HFFc6 (cell line): ENCODE results near the gene GALR2. TPM values are rescaled to one million over a fixed set of nuclear protein-coding genes. Genes with fewer than 3 reads are reported as not detected.

ENCODE experiments used
- DNase-seq: peaks from one replicate; pipeline ENCODE4 v3.0.0-alpha.2; 2018
- H3K27ac Mint-ChIP-seq: 2 replicates; pipeline ENCODE4 v1.8.0; 2020; ENCODE audit warnings: mild to moderate bottlenecking, mixed read lengths
- H3K27me3 Mint-ChIP-seq: 2 replicates; pipeline ENCODE4 v1.8.0; 2021; ENCODE audit warnings: mild to moderate bottlenecking, moderate library complexity, mixed read lengths; ENCODE audit not compliant: insufficient read depth
- H3K36me3 Mint-ChIP-seq: 2 replicates; pipeline ENCODE4 v1.8.0; 2021; ENCODE audit warnings: low read depth, mixed read lengths
- H3K4me1 Mint-ChIP-seq: 2 replicates; pipeline ENCODE4 v1.8.0; 2020; ENCODE audit warnings: low read depth, mixed read lengths
- H3K4me3 Mint-ChIP-seq: 2 replicates; pipeline ENCODE4 v1.8.0; 2020; ENCODE audit warnings: mild to moderate bottlenecking, moderate library complexity, mixed read lengths
- H3K9me3 Mint-ChIP-seq: 2 replicates; pipeline ENCODE4 v1.8.0; 2020; ENCODE audit warnings: mild to moderate bottlenecking, mixed read lengths
- total RNA-seq, 6 experiments: library from RNA; stranded (reverse); fragmentation: NEBNext Ultra II Directional; extraction: Animal tissue kit (Norgen Biotek cat#: 25700); gene quantifications; 2 replicates in 1 of 6; 3 replicates in 5 of 6; pipeline ENCODE4 v1.2.3, GENCODE V29; 2021
- TF ChIP-seq, protein P1 (sequence below): fragments of 200-600 bp; sonication (generic); IDR thresholded peaks from 2 replicates; pipeline ENCODE4 v1.5.0; 2021; ENCODE audit warnings: antibody characterized with exemption, mild to moderate bottlenecking

The GALR2 gene
- total RNA-seq, 6 experiments from 2014 or later, result 0.14 to 0.33 (median 0.15) TPM; not detected in 1

DNA sequence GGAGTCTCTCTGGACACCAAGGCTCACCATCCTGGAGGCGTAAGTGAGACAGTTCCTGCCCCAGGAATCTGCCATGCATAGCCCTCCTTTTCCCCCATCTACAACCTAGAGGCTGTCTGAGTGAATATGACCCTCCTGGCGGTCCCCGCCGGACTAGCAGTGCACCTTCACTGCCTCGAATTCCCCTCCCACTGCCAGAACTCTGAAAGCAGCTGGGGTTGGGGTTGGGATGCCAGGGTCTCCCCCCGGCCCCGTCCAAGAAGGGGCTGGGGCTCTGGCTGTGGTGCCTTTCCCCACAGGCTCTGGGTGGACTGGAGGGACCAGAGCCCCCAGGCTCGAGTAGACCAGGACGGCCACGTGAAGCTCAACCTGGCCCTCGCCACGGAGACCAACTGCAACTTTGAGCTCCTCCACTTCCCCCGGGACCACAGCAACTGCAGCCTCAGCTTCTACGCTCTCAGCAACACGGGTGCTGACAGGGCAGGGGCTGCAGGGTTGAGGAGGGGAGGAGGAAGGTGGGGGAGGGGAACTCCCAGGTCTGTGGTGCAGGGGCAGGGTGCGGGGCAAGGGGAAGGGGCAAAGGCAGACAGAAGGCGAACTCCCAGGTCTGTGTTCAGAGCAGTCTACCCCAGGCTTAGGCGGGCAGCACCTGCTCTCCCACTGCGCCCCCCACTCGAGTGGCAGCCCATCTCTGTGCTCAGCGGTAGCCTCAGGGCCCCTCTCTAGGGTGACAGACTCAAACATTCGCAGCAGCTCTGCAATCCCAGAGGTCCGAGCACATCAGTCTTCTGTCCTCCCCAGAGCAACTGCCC is 5.6 kb downstream of the GALR2 start:
- Mint-ChIP-seq H3K9me3 (no peaks in the 10 kb centered on the region), H3K27me3 (peaks cover 56% of the 10 kb centered on the region), H3K36me3 (0 out of 2 replicates have a peak, but pooled peaks cover 6% of the 10 kb centered on the region), H3K4me3 (no peak overlapping the region), H3K27ac (no peak overlapping the region), H3K4me1 (peaks cover 3% of the 10 kb centered on the region)
- DNase-seq, result no peak
- TF ChIP-seq, protein P1, sequence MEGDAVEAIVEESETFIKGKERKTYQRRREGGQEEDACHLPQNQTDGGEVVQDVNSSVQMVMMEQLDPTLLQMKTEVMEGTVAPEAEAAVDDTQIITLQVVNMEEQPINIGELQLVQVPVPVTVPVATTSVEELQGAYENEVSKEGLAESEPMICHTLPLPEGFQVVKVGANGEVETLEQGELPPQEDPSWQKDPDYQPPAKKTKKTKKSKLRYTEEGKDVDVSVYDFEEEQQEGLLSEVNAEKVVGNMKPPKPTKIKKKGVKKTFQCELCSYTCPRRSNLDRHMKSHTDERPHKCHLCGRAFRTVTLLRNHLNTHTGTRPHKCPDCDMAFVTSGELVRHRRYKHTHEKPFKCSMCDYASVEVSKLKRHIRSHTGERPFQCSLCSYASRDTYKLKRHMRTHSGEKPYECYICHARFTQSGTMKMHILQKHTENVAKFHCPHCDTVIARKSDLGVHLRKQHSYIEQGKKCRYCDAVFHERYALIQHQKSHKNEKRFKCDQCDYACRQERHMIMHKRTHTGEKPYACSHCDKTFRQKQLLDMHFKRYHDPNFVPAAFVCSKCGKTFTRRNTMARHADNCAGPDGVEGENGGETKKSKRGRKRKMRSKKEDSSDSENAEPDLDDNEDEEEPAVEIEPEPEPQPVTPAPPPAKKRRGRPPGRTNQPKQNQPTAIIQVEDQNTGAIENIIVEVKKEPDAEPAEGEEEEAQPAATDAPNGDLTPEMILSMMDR, result no peak; the same call in 1 of the 2 replicates

DNA sequence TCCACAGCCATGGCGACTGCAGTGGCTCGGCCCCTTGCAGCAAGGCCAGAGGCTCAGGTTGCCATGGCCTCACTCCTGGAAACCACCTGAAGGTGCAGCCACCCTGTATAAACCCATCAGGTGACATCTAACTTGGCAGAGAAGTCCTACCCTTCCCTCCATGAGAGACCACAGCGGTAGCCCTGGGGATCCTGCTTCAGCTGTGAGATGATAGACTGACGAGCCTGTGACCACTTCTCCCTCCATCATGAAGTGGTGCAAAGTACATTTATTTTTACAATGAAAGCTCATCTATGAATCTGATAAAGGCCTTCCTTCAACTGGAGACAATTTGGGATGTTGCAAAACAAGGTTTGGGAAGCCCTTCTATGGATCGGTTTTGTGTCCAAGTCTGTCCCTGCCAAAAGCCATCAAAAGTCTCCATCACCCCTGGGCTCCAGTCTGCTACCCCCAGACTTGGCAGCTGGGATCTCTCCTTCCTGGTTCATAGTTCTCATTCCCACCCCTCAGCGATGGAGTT is 6.2 kb downstream of the GALR2 start:
- TF ChIP-seq, protein P1, result no peak
- 0 out of 2 replicates have a peak, but pooled peaks cover 6% of the 10 kb centered on the region for H3K36me3 Mint-ChIP-seq

DNA sequence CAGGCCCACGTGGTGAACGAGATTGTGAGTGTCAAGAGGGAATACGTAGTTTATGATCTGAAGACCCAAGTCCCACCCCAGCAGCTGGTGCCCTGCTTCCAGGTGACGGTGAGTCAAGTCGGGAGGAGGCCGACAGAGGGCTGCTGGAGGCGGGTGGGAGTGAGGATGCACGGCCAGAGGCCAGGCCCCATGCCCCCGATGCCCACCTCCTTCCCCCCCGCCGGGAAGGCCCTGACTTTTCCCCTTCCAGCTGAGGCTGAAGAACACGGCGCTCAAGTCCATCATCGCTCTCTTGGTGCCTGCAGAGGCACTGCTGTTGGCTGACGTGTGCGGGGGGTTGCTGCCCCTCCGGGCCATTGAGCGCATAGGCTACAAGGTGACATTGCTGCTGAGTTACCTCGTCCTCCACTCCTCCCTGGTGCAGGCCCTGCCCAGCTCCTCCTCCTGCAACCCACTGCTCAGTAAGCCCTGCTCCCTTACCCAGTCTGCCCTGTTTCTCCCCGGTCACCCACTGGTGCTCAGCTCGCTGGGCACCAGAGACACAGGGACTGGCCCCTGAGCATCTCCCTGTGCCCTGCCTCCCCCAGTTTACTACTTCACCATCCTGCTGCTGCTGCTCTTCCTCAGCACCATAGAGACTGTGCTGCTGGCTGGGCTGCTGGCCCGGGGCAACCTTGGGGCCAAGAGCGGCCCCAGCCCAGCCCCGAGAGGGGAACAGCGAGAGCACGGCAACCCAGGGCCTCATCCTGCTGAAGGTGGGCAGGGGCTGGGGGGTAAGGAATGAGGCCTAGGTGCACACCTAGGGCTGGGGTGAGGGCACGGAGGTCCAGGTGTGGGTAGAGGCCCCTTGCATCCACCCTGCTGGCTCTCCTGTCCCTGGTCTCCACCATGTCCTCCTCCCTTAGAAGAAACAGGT is 7.0 kb downstream of the GALR2 start:
- H3K27me3 Mint-ChIP-seq, result peaks cover 44% of the 10 kb centered on the region
- 0 out of 2 replicates have a peak, but pooled peaks cover 6% of the 10 kb centered on the region for H3K36me3 Mint-ChIP-seq
- H3K27ac Mint-ChIP-seq, result no peak overlapping the region
- no peaks in the 10 kb centered on the region for H3K9me3 Mint-ChIP-seq
- no peak overlapping the region for H3K4me3 Mint-ChIP-seq
- DNase-seq, result no peak
- no peaks in the 10 kb centered on the region; the same call in 1 of the 2 replicates for H3K4me1 Mint-ChIP-seq
- TF ChIP-seq, protein P1, result no peak

More for the DNA sequence above, 6.2 kb downstream of the GALR2 start:
- Mint-ChIP-seq H3K27ac (no peak overlapping the region), H3K4me1 (no peaks in the 10 kb centered on the region; the same call in 1 of the 2 replicates), H3K27me3 (peaks cover 50% of the 10 kb centered on the region), H3K9me3 (no peaks in the 10 kb centered on the region), H3K4me3 (no peak overlapping the region)
- no peak for DNase-seq

DNA sequence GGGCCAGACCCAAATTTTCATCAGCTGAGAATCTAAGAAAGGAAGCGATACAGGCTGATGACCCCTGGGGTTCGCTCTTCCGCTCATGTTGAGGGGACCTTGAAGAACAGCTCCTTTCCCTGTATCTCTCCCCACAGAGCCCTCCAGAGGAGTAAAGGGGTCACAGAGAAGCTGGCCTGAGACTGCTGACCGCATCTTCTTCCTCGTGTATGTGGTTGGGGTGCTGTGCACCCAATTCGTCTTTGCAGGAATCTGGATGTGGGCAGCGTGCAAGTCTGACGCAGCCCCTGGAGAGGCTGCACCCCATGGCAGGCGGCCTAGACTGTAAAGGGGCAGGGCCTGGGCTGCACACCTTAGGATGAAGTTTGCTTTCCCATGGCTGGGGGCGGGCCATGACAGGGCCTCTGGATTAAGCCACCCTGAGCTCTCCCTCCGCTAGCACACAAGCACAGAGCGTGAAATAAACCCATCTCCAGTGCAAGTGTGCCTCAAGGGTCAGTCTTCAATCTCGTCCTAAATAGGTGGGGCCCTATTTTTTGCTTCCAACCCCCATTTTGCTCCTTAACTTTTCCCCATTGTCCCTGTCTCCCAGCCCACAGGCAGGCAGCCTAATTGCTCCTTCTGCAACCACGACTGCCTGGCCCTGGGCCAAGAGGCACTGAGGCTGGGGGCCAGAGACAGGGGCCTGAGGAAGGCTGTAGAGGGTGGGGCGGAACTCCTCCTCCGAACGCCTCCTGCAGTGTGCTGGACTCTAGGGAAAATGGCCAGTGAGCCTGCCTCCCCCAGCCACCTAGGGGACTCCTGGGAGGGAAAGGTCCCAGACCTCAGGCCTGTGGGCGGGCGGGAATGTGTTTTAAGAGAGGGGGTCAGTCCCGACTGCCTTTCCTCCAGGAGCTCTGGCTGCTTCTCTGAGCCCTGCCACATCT is 8.0 kb downstream of the GALR2 start:
- TF ChIP-seq, protein P1, result no peak
- Mint-ChIP-seq H3K36me3 (0 out of 2 replicates have a peak, but pooled peaks cover 6% of the 10 kb centered on the region), H3K27me3 (peaks cover 36% of the 10 kb centered on the region)

More for the DNA sequence above, 8.0 kb downstream of the GALR2 start:
- no peak overlapping the region for H3K4me3 Mint-ChIP-seq
- no peaks in the 10 kb centered on the region for H3K4me1 Mint-ChIP-seq
- no peak for DNase-seq
- H3K27ac Mint-ChIP-seq, result no peak overlapping the region
- no peaks in the 10 kb centered on the region for H3K9me3 Mint-ChIP-seq
